ENCODE results near the gene HOXA10. TPM values are rescaled to one million over a fixed set of nuclear protein-coding genes. Genes with fewer than 3 reads are reported as not detected.

Gene HOXA10
- total RNA-seq, 1 experiment from 2014 or later = not detected

DNA sequence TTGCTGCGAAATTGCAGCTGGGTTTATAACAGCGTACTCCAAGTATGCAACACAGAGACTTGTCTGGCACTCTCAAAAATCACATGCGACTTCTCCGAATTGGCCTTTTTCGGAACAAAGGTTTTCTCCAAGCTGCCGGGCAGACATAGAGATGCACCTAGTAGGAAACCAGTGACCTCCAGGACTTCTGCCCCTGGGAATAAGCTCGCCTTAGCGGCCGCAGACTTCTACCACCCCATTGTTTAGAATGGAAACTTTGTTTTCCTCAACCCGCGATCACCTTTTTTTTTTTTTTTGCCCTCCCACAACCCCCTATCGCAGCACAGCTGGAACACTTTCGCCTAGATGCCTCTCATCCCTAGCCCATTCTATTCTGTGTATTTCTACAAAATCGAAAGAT lies 4.9 kb upstream of the HOXA10 start:
- Histone ChIP-seq H3K36me3 (ENCODE audit: insufficient read depth, low read length, poor library complexity, severe bottlenecking) (no peaks in the 10 kb centered on the region), H3K27ac (ENCODE audit: low read depth, low read length, poor library complexity, severe bottlenecking) (no peak overlapping the region), H3K27me3 (replicated peaks; ENCODE audit: insufficient read depth, low read depth, low read length, poor library complexity) (peaks cover 95% of the 10 kb centered on the region), H3K9me3 (ENCODE audit: low read depth, low read length, poor library complexity, severe bottlenecking) (no peaks in the 10 kb centered on the region), H3K4me3 (ENCODE audit: low read depth, low read length, poor library complexity, severe bottlenecking) (no peak overlapping the region), H3K4me1 (ENCODE audit: insufficient read depth, low read length, poor library complexity, severe bottlenecking) (no peaks in the 10 kb centered on the region)
- BruUV-seq (replicated peaks) = no TSS peak
- CTCF ChIA-PET = interaction anchor here (0.5 to 0.6 kb wide), 2 partner anchors 499 to 810 kb away, joined by 3 to 5 read pairs; no protein-coding TSS in a partner anchor
- DNase-seq (ENCODE audit: low spot score) = no peak
- POLR2A ChIA-PET (ENCODE audit: low non-redundant PET) = no interaction called here
- intact Hi-C loops (cut with micrococcal nuclease; ENCODE audit: unreplicated experiment) = no loop called here
- TF ChIP-seq, protein P1, sequence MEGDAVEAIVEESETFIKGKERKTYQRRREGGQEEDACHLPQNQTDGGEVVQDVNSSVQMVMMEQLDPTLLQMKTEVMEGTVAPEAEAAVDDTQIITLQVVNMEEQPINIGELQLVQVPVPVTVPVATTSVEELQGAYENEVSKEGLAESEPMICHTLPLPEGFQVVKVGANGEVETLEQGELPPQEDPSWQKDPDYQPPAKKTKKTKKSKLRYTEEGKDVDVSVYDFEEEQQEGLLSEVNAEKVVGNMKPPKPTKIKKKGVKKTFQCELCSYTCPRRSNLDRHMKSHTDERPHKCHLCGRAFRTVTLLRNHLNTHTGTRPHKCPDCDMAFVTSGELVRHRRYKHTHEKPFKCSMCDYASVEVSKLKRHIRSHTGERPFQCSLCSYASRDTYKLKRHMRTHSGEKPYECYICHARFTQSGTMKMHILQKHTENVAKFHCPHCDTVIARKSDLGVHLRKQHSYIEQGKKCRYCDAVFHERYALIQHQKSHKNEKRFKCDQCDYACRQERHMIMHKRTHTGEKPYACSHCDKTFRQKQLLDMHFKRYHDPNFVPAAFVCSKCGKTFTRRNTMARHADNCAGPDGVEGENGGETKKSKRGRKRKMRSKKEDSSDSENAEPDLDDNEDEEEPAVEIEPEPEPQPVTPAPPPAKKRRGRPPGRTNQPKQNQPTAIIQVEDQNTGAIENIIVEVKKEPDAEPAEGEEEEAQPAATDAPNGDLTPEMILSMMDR (conservative IDR thresholded peaks at IDR 0.05; ENCODE audit: low read depth, low read length) = no peak

GRCh38 chr7:27178366-27178765 lies 4.2 kb upstream of the HOXA10 start:
- POLR2A ChIA-PET (ENCODE audit: low non-redundant PET) = no interaction called here
- BruUV-seq (replicated peaks) = no TSS peak
- Histone ChIP-seq H3K9me3 (ENCODE audit: low read depth, low read length, poor library complexity, severe bottlenecking) (no peaks in the 10 kb centered on the region), H3K36me3 (ENCODE audit: insufficient read depth, low read length, poor library complexity, severe bottlenecking) (no peaks in the 10 kb centered on the region), H3K4me3 (ENCODE audit: low read depth, low read length, poor library complexity, severe bottlenecking) (no peak overlapping the region), H3K27me3 (replicated peaks; ENCODE audit: insufficient read depth, low read depth, low read length, poor library complexity) (peaks cover 95% of the 10 kb centered on the region), H3K27ac (ENCODE audit: low read depth, low read length, poor library complexity, severe bottlenecking) (no peak overlapping the region), H3K4me1 (ENCODE audit: insufficient read depth, low read length, poor library complexity, severe bottlenecking) (peaks cover 5% of the 10 kb centered on the region)
- intact Hi-C loops (cut with micrococcal nuclease; ENCODE audit: unreplicated experiment) = no loop called here
- DNase-seq (ENCODE audit: low spot score) = no peak
- CTCF ChIA-PET = interaction anchor here (0.5 to 0.6 kb wide), 2 partner anchors 498 to 810 kb away, joined by 3 to 5 read pairs; no protein-coding TSS in a partner anchor
- TF ChIP-seq, protein P1 (conservative IDR thresholded peaks at IDR 0.05; ENCODE audit: low read depth, low read length) = no peak
- TF ChIP-seq EZH2 (IDR thresholded peaks at IDR 0.05; ENCODE audit: borderline replicate concordance, low read depth, low read length, poor library complexity, severe bottlenecking) = no peak

- Histone ChIP-seq H3K4me1 (ENCODE audit: insufficient read depth, low read length, poor library complexity, severe bottlenecking) (peaks cover 7% of the 10 kb centered on the region), H3K27ac (ENCODE audit: low read depth, low read length, poor library complexity, severe bottlenecking) (no peak overlapping the region), H3K4me3 (ENCODE audit: low read depth, low read length, poor library complexity, severe bottlenecking) (no peak overlapping the region), H3K9me3 (ENCODE audit: low read depth, low read length, poor library complexity, severe bottlenecking) (no peaks in the 10 kb centered on the region), H3K36me3 (ENCODE audit: insufficient read depth, low read length, poor library complexity, severe bottlenecking) (no peaks in the 10 kb centered on the region), H3K27me3 (replicated peaks; ENCODE audit: insufficient read depth, low read depth, low read length, poor library complexity) (peaks cover 95% of the 10 kb centered on the region)
- intact Hi-C loops (cut with micrococcal nuclease; ENCODE audit: unreplicated experiment) = no loop called here
- no peak for DNase-seq (ENCODE audit: low spot score)
- ChIA-PET CTCF (no interaction called here), POLR2A (ENCODE audit: low non-redundant PET) (no interaction called here)
- no peak for TF ChIP-seq EZH2 (IDR thresholded peaks at IDR 0.05; ENCODE audit: borderline replicate concordance, low read depth, low read length, poor library complexity, severe bottlenecking)
- TF ChIP-seq, protein P1 (conservative IDR thresholded peaks at IDR 0.05; ENCODE audit: low read depth, low read length) = no peak
- no TSS peak for BruUV-seq (replicated peaks)
Observed at GRCh38 chr7:27177795-27178320, 3.7 kb upstream of the HOXA10 start.
